Gastrocnemius medialis (tissue), 4 donors: ENCODE results near the gene CIBAR2.

Experiments
- CTCF ChIP-seq, 5 experiments: fragments of 450-650 bp in 3 of 5; fragments of 200-600 bp in 2 of 5; sonication (generic) in 2 of 5; IDR thresholded peaks in 4 of 5; conservative IDR thresholded peaks in 1 of 5; 1 replicate in 4 of 5; 2 replicates in 1 of 5; pipeline ENCODE4 v1.5.1; 2016 to 2019; ENCODE audit warnings: antibody characterized with exemption in 5 of 5, mild to moderate bottlenecking in 3 of 5, moderate library complexity in 3 of 5
- POLR2A ChIP-seq, 2 donors: fragments of 450-650 bp; IDR thresholded peaks; one replicate each; pipeline ENCODE4 v1.6.1; 2017; ENCODE audit warnings: antibody characterized with exemption in 2 of 2, mild to moderate bottlenecking in 2 of 2, moderate library complexity in 2 of 2

GRCh38 chr16:85130705-85131028, 18.4 kb upstream of the CIBAR2 start:
- no peak for TF ChIP-seq CTCF (IDR thresholded peaks at IDR 0.05 in 4 of 5, conservative IDR thresholded peaks at IDR 0.05 in 1 of 5)
- no peak for TF ChIP-seq POLR2A (IDR thresholded peaks at IDR 0.05)
